Measurements from ENCODE around the gene THY1.

The THY1 gene

GRCh38 chr11:119445850-119446249 lies 22.9 kb upstream of the THY1 start:
- H4K20me1 ChIP-seq (ENCODE audit: insufficient read depth, low read length), result no peaks in the 10 kb centered on the region
- no peak overlapping the region for H3K27ac ChIP-seq (ENCODE audit: low read length)
- TF ChIP-seq EZH2 (optimal IDR thresholded peaks at IDR 0.05; ENCODE audit: low read depth, low read length), result no peak
- TF ChIP-seq CTCF (IDR thresholded peaks at IDR 0.05; ENCODE audit: low read length), result no peak
- TF ChIP-seq EZH2phosphoT487 (IDR thresholded peaks at IDR 0.05; ENCODE audit: low read length), result no peak
- DNase-seq, result no peak
- no peaks in the 10 kb centered on the region; the same call in 1 of the 2 replicates for H3K4me1 ChIP-seq (ENCODE audit: low read length)
- H3K4me3 ChIP-seq (ENCODE audit: low read length), result no peak overlapping the region
- no peak overlapping the region for H3K9ac ChIP-seq (ENCODE audit: low read length)
- H3K27me3 ChIP-seq (replicated peaks; ENCODE audit: insufficient read depth, low read length), result no peaks in the 10 kb centered on the region
- no peaks in the 10 kb centered on the region for H3F3A ChIP-seq (ENCODE audit: insufficient read depth, low read length)
- no peaks in the 10 kb centered on the region for H3K36me3 ChIP-seq (replicated peaks; ENCODE audit: insufficient read depth, low read length)
- H3K4me2 ChIP-seq (ENCODE audit: low read depth, low read length), result no peak overlapping the region
- H3K79me2 ChIP-seq (ENCODE audit: low read length), result no peaks in the 10 kb centered on the region
- H2AFZ ChIP-seq (ENCODE audit: low read length), result no peak overlapping the region
- H3K9me3 ChIP-seq (replicated peaks; ENCODE audit: insufficient read depth, low read length), result no peaks in the 10 kb centered on the region
- H3K9me2 ChIP-seq (replicated peaks; ENCODE audit: insufficient read depth, low read length), result no peaks in the 10 kb centered on the region

GRCh38 chr11:119445379-119445778 lies 22.4 kb upstream of the THY1 start:
- no peak overlapping the region for H3K4me3 ChIP-seq (ENCODE audit: low read length)
- no peaks in the 10 kb centered on the region for H3K36me3 ChIP-seq (replicated peaks; ENCODE audit: insufficient read depth, low read length)
- TF ChIP-seq EZH2phosphoT487 (IDR thresholded peaks at IDR 0.05; ENCODE audit: low read length) (no peak), EZH2 (optimal IDR thresholded peaks at IDR 0.05; ENCODE audit: low read depth, low read length) (no peak), CTCF (IDR thresholded peaks at IDR 0.05; ENCODE audit: low read length) (no peak)
- H3K79me2 ChIP-seq (ENCODE audit: low read length), result no peaks in the 10 kb centered on the region
- H3K27me3 ChIP-seq (replicated peaks; ENCODE audit: insufficient read depth, low read length), result no peaks in the 10 kb centered on the region
- H3K4me2 ChIP-seq (ENCODE audit: low read depth, low read length), result no peak overlapping the region
- H3F3A ChIP-seq (ENCODE audit: insufficient read depth, low read length), result no peaks in the 10 kb centered on the region
- no peaks in the 10 kb centered on the region for H3K9me3 ChIP-seq (replicated peaks; ENCODE audit: insufficient read depth, low read length)
- H4K20me1 ChIP-seq (ENCODE audit: insufficient read depth, low read length), result no peaks in the 10 kb centered on the region
- DNase-seq, result no peak
- no peak overlapping the region for H3K27ac ChIP-seq (ENCODE audit: low read length)
- H2AFZ ChIP-seq (ENCODE audit: low read length), result no peak overlapping the region
- no peak overlapping the region for H3K9ac ChIP-seq (ENCODE audit: low read length)
- H3K4me1 ChIP-seq (ENCODE audit: low read length), result no peaks in the 10 kb centered on the region; the same call in 1 of the 2 replicates
- H3K9me2 ChIP-seq (replicated peaks; ENCODE audit: insufficient read depth, low read length), result no peaks in the 10 kb centered on the region

GRCh38 chr11:119441898-119442243 lies 18.9 kb upstream of the THY1 start:
- Histone ChIP-seq H3K27me3 (replicated peaks; ENCODE audit: insufficient read depth, low read length) (no peaks in the 10 kb centered on the region), H3K9me2 (replicated peaks; ENCODE audit: insufficient read depth, low read length) (no peaks in the 10 kb centered on the region), H3K9ac (ENCODE audit: low read length) (no peak overlapping the region), H3K4me3 (ENCODE audit: low read length) (no peak overlapping the region), H3F3A (ENCODE audit: insufficient read depth, low read length) (no peaks in the 10 kb centered on the region), H3K36me3 (replicated peaks; ENCODE audit: insufficient read depth, low read length) (no peaks in the 10 kb centered on the region), H3K4me1 (ENCODE audit: low read length) (no peaks in the 10 kb centered on the region; the same call in 1 of the 2 replicates), H2AFZ (ENCODE audit: low read length) (no peak overlapping the region), H3K27ac (ENCODE audit: low read length) (no peak overlapping the region), H3K9me3 (replicated peaks; ENCODE audit: insufficient read depth, low read length) (no peaks in the 10 kb centered on the region), H3K79me2 (ENCODE audit: low read length) (no peaks in the 10 kb centered on the region), H3K4me2 (ENCODE audit: low read depth, low read length) (no peak overlapping the region), H4K20me1 (ENCODE audit: insufficient read depth, low read length) (no peaks in the 10 kb centered on the region)
- DNase-seq, result no peak
- no peak for TF ChIP-seq EZH2 (optimal IDR thresholded peaks at IDR 0.05; ENCODE audit: low read depth, low read length)
- TF ChIP-seq CTCF (IDR thresholded peaks at IDR 0.05; ENCODE audit: low read length), result no peak
- no peak for TF ChIP-seq EZH2phosphoT487 (IDR thresholded peaks at IDR 0.05; ENCODE audit: low read length)

Measured in MM.1S (cell line).